CD4-positive, alpha-beta T cell treated with Interferon gamma for 1 hour (primary cell): Measurements from ENCODE around the gene MAPK1IP1L.

Experiments
- DNase-seq: peaks from one replicate; pipeline ENCODE4 v3.0.0-alpha.2; 2020

MAPK1IP1L gene

DNA sequence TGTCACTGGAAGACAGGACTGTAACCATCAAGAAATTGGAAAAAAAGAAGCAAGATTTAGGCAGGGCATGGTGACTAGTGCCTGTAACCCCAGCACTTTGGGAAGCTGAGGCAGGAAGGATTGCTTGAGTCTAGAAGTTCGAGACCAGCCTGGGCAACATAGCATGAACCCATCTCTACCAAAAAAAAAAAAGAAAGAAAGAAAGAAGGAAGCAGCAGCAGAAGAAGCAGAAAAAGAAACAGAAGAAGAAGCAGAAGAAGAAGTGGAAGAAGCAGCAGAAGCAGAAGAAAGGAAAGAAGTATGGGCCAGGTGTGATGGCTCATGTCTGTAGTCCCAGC, 47.1 kb downstream of the MAPK1IP1L start:
- DNase-seq = no peak

DNA sequence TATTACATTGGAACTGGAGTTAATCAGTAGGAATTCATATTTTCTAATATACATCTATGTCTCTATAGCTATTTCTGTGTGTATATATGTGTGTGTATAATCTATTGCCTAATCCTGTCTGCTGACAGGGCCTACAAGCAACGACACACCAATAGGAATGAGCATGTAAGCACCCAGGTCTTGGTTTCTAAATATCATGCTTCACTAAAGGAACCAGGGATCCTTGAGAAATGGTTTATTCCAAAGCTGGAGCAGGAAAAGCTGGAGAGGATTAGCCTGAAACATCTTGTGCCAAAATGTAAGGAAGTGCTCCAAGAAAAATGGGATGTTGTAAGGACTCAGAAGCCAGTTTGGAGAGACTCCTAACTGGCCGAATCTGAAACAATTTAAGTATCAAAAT, 48.3 kb downstream of the MAPK1IP1L start:
- DNase-seq = no peak

DNA sequence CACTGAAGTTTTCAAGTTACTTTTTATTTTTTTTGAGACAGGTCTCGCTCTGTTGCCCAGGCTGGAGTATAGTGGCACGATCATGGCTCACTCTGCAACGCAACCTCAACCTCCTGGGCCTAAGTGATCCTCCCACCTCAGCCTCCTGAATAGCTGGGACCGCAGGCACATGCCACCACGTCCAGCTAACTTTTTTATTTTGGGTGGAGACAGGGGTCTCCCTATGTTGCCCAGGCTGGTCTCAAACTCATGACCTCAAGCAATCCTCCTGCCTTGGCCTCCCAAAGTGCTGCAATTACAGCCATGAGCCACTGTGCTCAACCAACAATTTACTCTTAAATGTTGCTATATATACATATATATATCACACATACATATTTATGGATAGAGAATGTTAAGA, 50.3 kb downstream of the MAPK1IP1L start:
- no peak for DNase-seq

DNA sequence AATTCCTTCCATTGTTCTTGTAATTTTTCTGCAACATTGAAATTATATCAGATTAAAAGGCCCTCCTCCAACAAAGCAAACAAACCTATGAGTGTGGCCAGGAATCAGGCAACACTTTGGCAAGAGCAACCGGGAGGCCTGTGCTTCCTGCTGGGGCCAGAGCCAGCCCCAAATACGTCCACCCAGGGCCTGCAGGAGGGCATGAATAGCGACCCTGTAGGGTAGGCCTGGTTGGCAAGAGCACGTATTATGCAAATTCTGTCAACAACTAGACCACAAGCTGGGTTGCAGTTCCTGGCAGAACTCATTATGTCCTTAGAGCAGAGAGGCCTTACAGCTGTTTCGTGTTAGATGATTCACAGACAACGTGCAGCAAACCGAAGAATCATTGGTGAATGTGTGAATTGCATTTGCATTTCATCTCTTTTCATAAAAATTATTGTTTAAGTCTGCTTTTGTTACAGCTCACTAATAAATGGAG, 50.7 kb downstream of the MAPK1IP1L start:
- peak; percentile 36 for DNase-seq

DNA sequence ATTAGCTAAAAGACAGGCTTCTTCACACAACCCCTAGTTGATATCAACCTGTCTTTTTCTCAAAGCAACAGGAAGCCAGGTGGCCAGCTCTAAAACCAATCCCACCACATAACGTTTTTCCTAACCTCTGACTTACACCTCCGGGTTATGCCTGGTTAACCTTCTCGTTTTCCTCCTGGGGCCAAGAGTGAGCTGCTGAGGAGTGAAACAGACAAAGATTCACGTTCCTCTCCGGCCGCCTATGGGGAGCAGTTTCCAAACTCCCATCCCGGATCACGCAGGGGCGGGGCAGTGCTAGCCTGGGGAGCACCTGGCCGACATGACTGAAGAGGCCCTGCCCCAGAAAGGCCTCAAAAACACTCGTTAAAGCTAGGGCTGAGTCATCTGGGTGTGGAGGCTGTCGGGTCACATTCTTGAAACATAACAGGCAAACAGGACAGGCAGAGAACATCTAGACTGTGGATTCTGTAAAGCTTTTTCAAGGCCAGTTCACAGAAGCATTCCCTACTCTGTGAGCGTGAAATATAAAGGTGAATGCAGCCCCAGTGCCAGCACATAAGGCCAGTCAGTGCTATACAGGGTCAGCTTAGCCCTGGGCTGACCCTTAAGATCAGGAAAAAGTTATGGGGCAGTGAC, 51.7 kb downstream of the MAPK1IP1L start:
- peak; percentile 48 for DNase-seq

DNA sequence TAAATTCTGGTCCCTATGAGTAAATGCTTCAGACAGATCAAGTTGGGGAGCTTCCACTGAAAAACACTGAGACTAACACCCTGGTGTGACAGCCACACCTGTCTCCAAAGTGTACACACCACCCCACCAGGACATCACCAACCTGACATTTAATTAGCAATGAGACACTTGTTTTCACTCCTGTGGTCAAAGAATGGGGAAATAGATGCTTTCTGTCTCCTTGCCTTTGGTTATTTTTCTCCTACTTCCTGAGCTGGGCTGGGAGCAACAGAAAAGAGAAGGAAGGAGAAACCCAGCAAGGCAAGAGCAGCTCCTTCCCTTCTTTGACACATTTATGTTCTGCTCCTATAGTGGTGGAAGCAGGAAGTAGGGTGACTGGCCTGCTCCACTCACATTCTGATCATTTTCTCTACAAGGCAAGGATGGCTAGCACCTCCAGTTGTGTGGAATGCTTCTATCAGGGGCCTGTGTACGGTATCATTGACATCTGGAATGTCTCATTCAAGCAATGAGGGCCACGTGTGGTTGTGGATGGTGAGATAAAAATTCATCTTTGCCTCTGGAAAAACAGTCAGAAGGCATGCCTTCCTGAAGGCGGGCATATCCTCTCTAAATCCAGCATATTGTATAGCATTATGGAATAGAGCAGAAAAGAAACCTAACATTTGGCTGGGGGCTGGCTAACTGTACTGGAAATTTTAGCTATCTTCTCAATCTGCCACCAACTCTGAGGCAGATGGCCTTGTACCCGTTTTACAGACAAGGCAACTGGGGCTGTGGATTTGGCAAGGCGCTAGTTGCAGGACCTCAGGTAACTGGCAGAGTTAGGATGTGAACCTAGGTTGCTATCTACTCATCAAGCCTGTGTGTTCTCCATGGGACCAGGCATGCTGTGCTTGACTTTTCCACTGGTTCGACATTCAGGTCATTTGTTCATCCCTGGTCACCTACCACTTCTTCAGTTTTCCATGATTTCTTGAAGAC, 52.8 kb downstream of the MAPK1IP1L start:
- no peak for DNase-seq

DNA sequence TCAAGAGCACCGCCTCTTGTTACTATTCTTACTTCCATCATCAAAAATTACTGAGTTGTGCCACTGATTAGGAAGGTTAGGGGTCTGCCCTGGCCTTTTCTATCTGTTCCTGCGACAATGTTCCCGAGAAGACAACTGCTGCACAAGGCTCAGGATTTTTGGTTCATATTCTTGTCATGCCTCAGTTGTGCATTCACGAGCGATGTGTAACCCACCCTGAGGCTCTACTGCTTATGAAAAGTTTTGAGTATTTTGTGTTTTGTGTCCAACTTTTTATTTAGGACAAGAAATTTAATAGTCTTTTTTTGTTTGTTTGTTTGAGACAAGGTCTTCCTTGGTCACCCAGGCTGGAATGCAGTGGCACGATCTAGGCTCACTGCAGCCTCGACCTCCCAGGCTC, 54.5 kb downstream of the MAPK1IP1L start:
- no peak for DNase-seq

DNA sequence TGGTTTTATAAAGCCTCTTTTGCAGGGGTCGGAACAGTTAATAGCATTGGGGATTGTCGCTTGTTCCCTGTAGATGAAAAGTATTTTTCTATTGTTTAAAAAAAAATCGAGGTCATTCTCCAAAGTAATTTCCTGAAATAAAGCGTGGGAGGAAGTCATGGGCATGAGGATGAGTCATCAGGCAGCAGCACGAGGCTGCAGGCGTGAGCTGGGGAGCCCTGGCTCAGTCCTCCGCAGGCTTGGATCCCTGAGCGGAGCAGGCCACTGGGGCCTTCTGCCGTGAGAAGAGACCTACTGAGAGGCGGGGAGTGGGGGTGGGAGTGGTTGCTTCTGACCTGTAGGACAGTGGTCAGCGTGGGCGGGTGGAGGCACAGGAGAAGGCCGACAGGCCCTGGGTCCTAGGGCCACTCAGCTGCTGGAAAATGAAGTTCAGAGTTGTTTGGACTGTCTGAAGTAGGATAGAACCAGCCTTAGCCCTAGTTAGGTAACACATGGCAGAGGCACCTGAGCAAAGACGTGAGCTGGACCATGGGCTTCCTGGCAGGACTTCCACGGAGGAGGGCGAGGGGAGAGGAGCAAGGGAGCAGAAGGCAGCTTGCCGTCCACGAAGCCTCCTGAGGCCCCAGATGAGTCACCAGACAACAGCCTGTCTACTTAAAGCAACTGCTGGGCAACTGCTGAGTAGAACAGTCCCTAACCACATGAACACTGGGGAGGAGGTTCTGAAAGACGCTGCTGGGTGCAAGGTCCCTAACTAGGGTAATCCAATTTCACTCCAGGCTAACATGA, 56.5 kb downstream of the MAPK1IP1L start:
- peak; percentile 66 for DNase-seq

DNA sequence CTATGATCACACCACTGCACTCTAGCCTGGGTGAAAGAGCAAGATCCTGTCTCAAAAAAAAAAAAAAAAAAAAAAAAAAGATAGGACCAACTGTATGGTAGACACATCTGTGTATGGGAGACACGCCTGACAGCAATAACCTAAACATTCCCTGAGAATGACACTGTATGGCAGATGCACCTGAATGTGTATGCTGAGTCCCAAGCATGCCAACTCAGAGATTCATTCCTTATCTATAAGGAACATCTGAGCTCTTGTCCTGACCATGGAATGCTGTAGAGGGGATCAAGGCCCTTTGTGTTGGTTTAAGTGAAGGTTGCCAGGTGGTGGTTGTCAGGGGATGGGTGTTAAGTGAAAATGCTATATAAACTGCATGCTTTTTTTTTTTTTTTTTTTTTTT, 58.4 kb downstream of the MAPK1IP1L start:
- no peak for DNase-seq

DNA sequence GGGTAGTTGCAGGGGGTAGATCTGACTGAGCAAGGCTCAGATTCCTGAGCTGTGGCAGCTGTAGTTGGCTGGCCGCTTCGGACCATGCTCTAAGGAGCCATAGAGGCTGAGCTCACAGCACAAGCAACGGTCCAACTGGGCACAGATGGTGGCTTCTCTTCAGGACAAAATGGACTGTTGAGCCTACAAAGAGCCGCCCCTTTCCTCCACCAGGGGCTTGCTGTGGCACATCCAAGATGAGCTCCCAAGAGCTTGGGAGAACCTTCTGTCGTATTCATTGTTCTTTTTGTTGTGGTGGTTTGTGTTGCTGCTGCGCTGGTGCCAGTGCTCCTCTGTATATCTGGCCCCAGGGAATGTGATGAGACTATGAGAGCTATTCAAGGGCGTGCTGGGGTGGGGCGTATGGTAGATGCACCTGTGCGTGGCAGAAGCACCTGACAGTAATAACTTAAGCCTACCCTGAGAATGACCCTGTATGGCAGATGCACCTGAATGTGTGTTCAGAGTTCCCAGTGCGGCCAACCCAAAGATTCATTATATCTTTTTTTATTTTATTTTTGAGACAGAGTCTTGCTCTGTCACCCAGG, 59.8 kb downstream of the MAPK1IP1L start:
- DNase-seq = no peak

DNA sequence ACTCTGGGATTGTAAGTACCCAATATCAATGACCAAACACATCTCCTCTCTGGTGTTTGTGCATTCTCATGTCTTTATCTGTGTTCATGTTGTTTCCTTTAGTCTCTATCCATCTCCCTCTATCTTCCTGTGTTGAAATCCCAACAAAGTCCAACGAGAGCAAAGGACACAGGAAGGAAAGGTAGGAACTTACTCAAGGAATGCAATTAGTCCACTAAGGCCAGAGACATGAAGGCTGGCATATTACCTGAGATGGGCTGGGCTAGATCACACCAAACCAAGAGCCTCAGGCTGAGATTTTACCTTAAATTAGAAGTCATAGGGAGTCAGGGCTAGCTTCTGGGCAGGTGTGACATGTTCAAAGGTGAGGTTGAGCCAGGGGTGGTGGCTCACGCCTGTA, 63.3 kb downstream of the MAPK1IP1L start:
- no peak for DNase-seq

DNA sequence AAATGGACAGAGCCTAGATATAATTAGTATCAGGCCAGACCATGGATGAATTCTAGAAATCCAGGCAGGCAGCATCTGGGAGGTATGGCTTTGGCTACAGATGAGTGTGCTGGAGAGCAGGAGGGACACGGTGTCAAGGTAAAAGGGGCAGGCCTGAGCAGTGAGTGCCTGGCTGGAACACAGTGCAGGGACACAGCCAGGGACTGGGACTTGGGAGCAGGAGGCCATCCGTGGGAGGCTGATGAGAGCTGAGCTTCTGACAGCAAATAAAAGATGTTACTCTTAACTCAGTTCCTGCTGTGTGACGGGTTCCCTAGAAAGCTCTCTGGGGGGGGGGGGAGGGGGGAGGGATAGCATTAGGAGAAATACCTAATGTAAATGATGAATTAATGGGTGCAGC, 64.0 kb downstream of the MAPK1IP1L start:
- DNase-seq = no peak

DNA sequence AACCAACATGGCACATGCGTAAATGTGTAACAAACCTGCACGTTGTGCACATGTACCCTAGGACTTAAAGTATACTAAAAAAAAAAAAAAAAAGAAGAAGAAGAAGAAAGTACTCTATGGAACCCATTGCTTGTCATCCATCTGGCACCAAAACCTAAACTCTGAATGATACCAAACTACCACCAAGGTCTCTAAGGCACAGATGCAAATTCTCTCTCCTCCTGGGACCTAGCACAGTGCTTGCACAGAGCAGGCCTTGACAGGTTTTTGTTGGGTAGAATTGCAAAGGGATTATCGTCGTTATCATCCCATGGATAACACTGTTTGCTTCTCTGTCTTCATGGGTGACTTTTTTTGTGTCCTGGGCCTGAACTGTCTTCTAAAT, 64.4 kb downstream of the MAPK1IP1L start:
- no peak for DNase-seq

DNA sequence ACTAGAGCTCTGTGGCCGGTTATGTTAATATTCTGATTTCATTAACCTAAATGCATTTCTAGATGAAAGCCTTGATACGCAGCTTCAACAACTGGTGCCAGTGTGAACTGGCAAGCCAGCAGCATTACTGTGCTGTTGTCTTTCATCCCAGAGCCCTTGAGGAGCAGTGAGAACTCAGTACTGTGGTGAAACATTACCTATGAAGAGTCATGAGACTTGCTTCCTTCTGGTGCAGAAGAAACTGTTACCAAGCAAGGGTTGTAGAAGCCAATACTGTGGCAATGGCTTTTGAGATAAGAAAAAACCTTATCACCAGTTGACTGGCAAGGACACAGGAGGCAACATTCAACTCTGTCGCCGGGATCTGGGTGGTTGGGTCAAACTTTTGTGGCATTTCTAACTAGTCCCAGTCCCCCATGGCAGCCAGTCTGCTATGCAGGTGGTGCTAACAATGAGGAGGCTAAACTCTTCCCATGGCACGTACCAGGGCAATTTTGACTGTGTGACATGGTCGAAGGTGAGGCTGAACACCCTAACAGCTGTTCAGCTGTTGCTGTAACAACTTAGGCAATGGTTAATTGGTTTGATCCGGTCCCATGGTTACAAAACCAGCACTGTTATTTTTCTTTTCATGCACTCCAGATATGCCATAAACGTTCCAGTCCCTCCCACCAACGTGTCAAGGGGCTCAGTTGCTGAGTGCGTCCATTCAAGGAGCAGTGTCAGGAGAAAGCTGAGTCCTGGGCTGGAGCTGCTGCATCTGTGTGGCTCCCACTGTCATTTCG, 65.0 kb downstream of the MAPK1IP1L start:
- DNase-seq = no peak

DNA sequence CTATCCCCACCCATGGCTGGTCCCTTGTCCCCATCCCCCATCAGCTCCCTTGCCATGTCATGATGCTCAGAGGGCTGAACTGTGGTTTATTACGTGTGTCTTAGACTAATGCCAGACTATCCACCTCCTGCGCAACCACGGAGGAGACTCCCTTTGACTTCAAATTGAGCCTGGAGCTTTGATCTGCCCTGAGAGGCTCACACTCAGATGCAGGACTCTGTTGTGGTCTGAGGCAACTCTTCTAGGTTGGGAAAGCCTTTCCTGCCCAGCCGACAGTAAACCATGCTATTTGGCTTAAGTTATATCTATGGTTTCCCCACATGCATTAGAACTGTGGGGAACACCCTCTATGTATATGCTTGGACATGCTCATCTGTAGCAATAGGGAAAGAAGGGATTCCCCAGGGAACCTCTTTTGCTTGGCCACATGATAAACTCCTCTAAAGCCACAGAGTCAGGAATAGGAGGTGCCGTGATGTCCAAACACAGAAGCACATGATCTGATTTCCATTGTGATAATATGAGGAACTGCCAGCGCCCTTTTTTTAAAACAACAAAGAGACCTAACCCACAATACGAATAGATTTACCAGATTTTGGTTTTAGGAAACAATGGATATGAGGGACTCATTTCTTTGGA, 66.5 kb downstream of the MAPK1IP1L start:
- peak; percentile 37 for DNase-seq

DNA sequence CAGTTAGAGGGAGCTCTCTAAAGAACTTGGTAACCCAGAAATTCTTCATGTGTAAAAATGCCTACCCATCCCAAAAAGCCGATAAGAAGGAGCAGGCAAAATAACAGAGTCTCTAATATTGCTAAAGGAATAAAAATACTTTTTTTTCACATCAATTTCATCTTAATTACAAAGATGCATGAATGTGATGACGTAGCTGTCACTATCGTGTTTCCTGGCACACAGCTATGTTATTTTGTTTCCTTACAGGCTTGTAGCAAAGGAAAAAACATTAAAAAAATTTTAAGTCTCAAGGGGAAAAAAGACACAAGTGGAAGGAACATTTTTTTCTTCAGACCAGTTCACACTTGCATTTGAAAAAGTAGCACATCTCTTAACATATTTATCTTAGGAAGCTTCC, 67.3 kb downstream of the MAPK1IP1L start:
- DNase-seq = no peak
